Measurements from ENCODE around the gene FOXN4.
"Not testable (repeated sequence)": the region's sequence is repeated elsewhere in the genome, so short reads cannot be mapped to it uniquely, and the experiment has no call there.

Gene FOXN4

GRCh38 chr12:109308534-109309380 is at the start of gene FOXN4:
Gene FOXN4 (minus strand): TSS chr12:109309284. CDS start chr12:109308321, 963 bp downstream.
- peak; percentile 38 for DNase-seq (ENCODE audit: low spot score)

GRCh38 chr12:109358154-109358869 is 49.2 kb upstream of the FOXN4 start:
- peak; percentile 21 for DNase-seq (ENCODE audit: low spot score)

GRCh38 chr12:109357032-109357431 is 47.9 kb upstream of the FOXN4 start:
- no peak for DNase-seq (ENCODE audit: low spot score)

- no peak for DNase-seq (ENCODE audit: low spot score)
Observed at GRCh38 chr12:109356577-109356976, 47.5 kb upstream of the FOXN4 start.

GRCh38 chr12:109352184-109352583 is 43.1 kb upstream of the FOXN4 start:
- DNase-seq (ENCODE audit: low spot score): no peak

GRCh38 chr12:109347589-109347988 is 38.5 kb upstream of the FOXN4 start, which contains the start of gene MYO1H:
Gene MYO1H (plus strand): TSS chr12:109347900. CDS start chr12:109347961, 61 bp downstream.
- no peak for DNase-seq (ENCODE audit: low spot score)

GRCh38 chr12:109346920-109347319 is 37.8 kb upstream of the FOXN4 start:
- DNase-seq (ENCODE audit: low spot score): no peak

- no peak for DNase-seq (ENCODE audit: low spot score)
Observed at GRCh38 chr12:109345428-109345827, 36.3 kb upstream of the FOXN4 start.

- no peak for DNase-seq (ENCODE audit: low spot score)
Observed at GRCh38 chr12:109343677-109344076, 34.6 kb upstream of the FOXN4 start.

GRCh38 chr12:109336593-109336992 is 27.5 kb upstream of the FOXN4 start:
- DNase-seq (ENCODE audit: low spot score): no peak

- DNase-seq (ENCODE audit: low spot score): no peak
Observed at GRCh38 chr12:109334887-109335286, 25.8 kb upstream of the FOXN4 start.

- no peak for DNase-seq (ENCODE audit: low spot score)
Observed at GRCh38 chr12:109331301-109331952, 22.3 kb upstream of the FOXN4 start.

GRCh38 chr12:109330282-109331230 is 21.5 kb upstream of the FOXN4 start:
- DNase-seq (ENCODE audit: low spot score): no peak

GRCh38 chr12:109329686-109330085 is 20.6 kb upstream of the FOXN4 start:
- no peak for DNase-seq (ENCODE audit: low spot score)

- DNase-seq (ENCODE audit: low spot score): no peak
Observed at GRCh38 chr12:109329003-109329402, 19.9 kb upstream of the FOXN4 start.

GRCh38 chr12:109321294-109321693 is 12.2 kb upstream of the FOXN4 start:
- DNase-seq (ENCODE audit: low spot score): not testable (repeated sequence)

GRCh38 chr12:109310247-109311125 is 1.4 kb upstream of the FOXN4 start:
- no peak for DNase-seq (ENCODE audit: low spot score)

GRCh38 chr12:109309381-109310246 is 530 bp upstream of the FOXN4 start:
- peak; percentile 27 for DNase-seq (ENCODE audit: low spot score)

GRCh38 chr12:109307051-109307450 is 2.0 kb downstream of the FOXN4 start:
- no peak for DNase-seq (ENCODE audit: low spot score)

Measured in AG20443 (cell line).